GM13977 (cell line): Measurements from ENCODE around the gene ETDC.

Experiments used
- DNase-seq: peaks from one replicate; pipeline ENCODE4 v3.0.0; 2012; ENCODE audit warnings: low spot score
- in situ Hi-C: fragments of 300-500 bp; cut with MboI; formaldehyde crosslinking; loops from one replicate; pipeline ENCODE4 v1.12.0; 2022; ENCODE audit warnings: low sequenced_read_pairs, low pct_unique_long_range_greater_than_20kb, mixed read lengths, inconsistent platforms; ENCODE audit not compliant: unreplicated experiment
- TF ChIP-seq, protein P1 (sequence below): IDR thresholded peaks from 2 replicates; pipeline ENCODE4 v1.5.1; 2012; ENCODE audit warnings: mild to moderate bottlenecking, control low read depth; ENCODE audit not compliant: insufficient read depth; ENCODE audit errors: extremely low read depth, missing control alignments

The ETDC gene

GRCh38 chrX:135340831-135341230 lies 31.6 kb downstream of the ETDC start:
- in situ Hi-C loops = no loop called here
- TF ChIP-seq, protein P1, sequence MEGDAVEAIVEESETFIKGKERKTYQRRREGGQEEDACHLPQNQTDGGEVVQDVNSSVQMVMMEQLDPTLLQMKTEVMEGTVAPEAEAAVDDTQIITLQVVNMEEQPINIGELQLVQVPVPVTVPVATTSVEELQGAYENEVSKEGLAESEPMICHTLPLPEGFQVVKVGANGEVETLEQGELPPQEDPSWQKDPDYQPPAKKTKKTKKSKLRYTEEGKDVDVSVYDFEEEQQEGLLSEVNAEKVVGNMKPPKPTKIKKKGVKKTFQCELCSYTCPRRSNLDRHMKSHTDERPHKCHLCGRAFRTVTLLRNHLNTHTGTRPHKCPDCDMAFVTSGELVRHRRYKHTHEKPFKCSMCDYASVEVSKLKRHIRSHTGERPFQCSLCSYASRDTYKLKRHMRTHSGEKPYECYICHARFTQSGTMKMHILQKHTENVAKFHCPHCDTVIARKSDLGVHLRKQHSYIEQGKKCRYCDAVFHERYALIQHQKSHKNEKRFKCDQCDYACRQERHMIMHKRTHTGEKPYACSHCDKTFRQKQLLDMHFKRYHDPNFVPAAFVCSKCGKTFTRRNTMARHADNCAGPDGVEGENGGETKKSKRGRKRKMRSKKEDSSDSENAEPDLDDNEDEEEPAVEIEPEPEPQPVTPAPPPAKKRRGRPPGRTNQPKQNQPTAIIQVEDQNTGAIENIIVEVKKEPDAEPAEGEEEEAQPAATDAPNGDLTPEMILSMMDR = no peak

DNA sequence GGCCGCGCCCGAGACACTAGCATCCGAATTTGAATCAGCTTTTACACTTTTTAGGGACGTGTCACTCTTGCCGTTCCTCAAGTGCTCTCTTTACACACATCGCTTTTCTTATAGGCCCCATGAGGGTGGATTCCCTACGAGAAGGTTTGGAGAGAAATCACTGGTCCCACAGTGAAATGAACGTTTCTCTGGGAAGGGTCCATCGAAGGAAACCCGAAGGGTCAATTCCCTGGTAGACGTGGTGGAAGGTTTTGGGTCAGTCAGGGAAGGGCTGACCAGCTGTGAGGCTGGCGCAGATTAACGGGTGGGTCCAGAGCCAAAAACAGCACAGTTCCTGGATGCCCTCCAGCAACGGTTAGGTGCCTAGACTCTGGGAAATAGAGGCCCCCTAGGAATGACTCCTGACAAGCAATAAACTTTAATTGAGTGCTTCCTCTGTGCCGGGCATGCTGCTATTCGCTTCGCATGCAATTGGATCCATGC lies 35.9 kb downstream of the ETDC start:
- peak; percentile 37 for DNase-seq
- TF ChIP-seq, protein P1 = no peak
- in situ Hi-C loops = no loop called here

More at GRCh38 chrX:135340831-135341230, 31.6 kb downstream of the ETDC start:
- DNase-seq = no peak

- TF ChIP-seq, protein P1 = no peak
- in situ Hi-C loops = no loop called here
- no peak for DNase-seq
Measured at GRCh38 chrX:135346975-135347374, 37.7 kb downstream of the ETDC start.

DNA sequence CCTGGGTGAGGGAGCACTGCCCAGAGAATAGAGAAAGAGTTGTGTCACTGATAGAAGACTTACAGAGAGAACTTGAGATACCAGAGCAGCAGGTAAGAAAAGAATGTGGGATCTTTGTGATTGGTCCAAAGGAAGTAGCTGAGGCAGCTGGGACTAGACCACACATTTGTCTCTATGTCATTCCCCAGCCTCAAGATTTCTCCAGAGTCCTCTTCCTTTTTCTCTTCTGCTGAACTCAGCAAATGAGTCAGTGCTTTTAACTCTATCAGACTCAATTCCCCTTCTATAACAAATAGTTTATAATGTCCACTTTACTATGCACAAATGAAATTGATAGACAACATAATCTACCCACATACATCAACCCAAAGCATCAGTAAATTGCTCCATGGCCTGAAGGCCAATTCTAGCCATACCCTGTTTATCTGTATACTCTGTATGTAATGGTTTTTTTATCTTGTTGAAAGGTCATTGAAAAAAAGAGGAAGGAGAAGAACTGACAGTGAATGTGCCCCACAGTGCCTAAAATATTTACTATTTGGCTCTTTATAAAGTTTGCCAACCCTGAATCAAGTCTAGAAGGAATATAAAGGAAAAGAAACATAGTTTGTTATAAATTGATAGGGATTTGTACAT lies 38.2 kb downstream of the ETDC start:
- no peak for DNase-seq
- in situ Hi-C loops = no loop called here
- TF ChIP-seq, protein P1 = no peak

DNA sequence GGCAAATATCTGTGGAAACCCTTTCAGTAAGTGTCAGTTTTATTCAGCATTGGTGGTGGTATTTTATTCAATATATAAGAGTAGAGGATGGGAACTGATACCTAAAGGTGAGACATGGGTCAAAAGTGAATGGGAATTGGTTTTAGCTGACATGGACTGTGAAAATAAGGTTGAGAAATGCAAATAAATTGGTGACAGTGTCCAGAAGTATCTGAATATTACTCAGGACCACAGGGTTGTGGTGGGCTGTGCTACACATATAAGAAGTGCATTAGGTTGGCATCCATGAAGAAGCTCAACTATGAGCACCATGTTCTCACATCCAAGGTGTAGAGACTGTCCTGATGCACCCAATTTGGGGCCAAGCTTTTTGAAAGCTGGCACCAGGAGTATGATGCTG lies 45.0 kb downstream of the ETDC start:
- in situ Hi-C loops = no loop called here
- TF ChIP-seq, protein P1 = no peak
- no peak for DNase-seq
